IMR-90 (cell line): Measurements from ENCODE around the gene CEP78. TPM values are rescaled to one million over a fixed set of nuclear protein-coding genes. Genes with fewer than 3 reads are reported as not detected.

Source experiments
- ATAC-seq: fragments of 200-7000 bp; cut with Tn5 transposase; 2 replicates; pipeline ENCODE4 v1.9.1; 2020; ENCODE audit warnings: low read depth, mild to moderate bottlenecking, moderate library complexity
- BruUV-seq: library from RNA; stranded (reverse); fragments of 400-500 nt; replicated peaks from 2 replicates; lab custom pipeline; 2021; lab: Mats Ljungman, UMichigan
- CTCF ChIA-PET: fragments of 300-600 bp; formaldehyde crosslinking; extraction: SDS; loops from one replicate; lab custom pipeline; 2021; ENCODE audit warnings: antibody characterized with exemption; lab: Yijun Ruan, JAX
- POLR2A ChIA-PET: fragments of 300-600 bp; sonication (Branson Sonifier 250); formaldehyde crosslinking; loops from one replicate; lab custom pipeline; 2022; ENCODE audit warnings: antibody characterized with exemption; ENCODE audit not compliant: unreplicated experiment; lab: Charles Lee
- DNase-seq: peaks from one replicate; pipeline ENCODE4 v3.0.0; 2013
- H2AFZ ChIP-seq: replicated peaks from 2 replicates; pipeline ENCODE3; 2013; ENCODE audit warnings: low read length, mild to moderate bottlenecking; ENCODE audit not compliant: poor library complexity
- H2AK5ac ChIP-seq: 2 replicates; pipeline ENCODE4 v1.6.1; 2013; ENCODE audit warnings: low read depth, low read length, inconsistent platforms
- H2AK9ac ChIP-seq: replicated peaks from 2 replicates; pipeline ENCODE3; 2013; ENCODE audit warnings: mild to moderate bottlenecking, low read depth, low read length, moderate library complexity; ENCODE audit not compliant: poor library complexity
- H2BK120ac ChIP-seq: 2 replicates; pipeline ENCODE4 v1.6.1; 2013; ENCODE audit warnings: low read depth, low read length, inconsistent platforms
- H2BK15ac ChIP-seq: 3 replicates; pipeline ENCODE4 v1.6.1; 2013; ENCODE audit warnings: low read depth, low read length, inconsistent platforms
- H2BK20ac ChIP-seq: 2 replicates; pipeline ENCODE4 v1.6.1; 2013; ENCODE audit warnings: low read depth, mild to moderate bottlenecking, inconsistent platforms, low read length, moderate library complexity
- H2BK5ac ChIP-seq: 2 replicates; pipeline ENCODE4 v1.6.1; 2013; ENCODE audit warnings: mild to moderate bottlenecking, low read depth, low read length, inconsistent platforms; ENCODE audit not compliant: poor library complexity, severe bottlenecking
- H3K14ac ChIP-seq: replicated peaks from 2 replicates; pipeline ENCODE4 v1.6.1; 2013; ENCODE audit warnings: low read depth, low read length, inconsistent platforms
- H3K18ac ChIP-seq: 2 replicates; pipeline ENCODE4 v1.6.1; 2013; ENCODE audit warnings: low read depth, low read length, control low read depth
- H3K23ac ChIP-seq: 2 replicates; pipeline ENCODE4 v1.6.1; 2013; ENCODE audit warnings: low read depth, low read length, inconsistent platforms
- H3K27ac ChIP-seq: 2 replicates; pipeline ENCODE4 v1.5.1; 2013; ENCODE audit warnings: mild to moderate bottlenecking, control low read depth, low read length; ENCODE audit not compliant: insufficient read depth
- H3K27me3 ChIP-seq: 2 replicates; pipeline ENCODE4 v1.6.1; 2013; ENCODE audit warnings: low read length; ENCODE audit not compliant: control insufficient read depth, insufficient read depth
- H3K36me3 ChIP-seq: 2 replicates; pipeline ENCODE4 v1.6.1; 2013; ENCODE audit warnings: low read length, mixed read lengths; ENCODE audit not compliant: control insufficient read depth, insufficient read depth
- H3K4ac ChIP-seq: 2 replicates; pipeline ENCODE4 v1.6.1; 2013; ENCODE audit warnings: low read depth, low read length, inconsistent platforms
- H3K4me1 ChIP-seq: 2 replicates; pipeline ENCODE4 v1.6.1; 2013; ENCODE audit warnings: low read length, mixed read lengths; ENCODE audit not compliant: control insufficient read depth, insufficient read depth
- H3K4me2 ChIP-seq: 2 replicates; pipeline ENCODE4 v1.6.1; 2013; ENCODE audit warnings: low read depth, mild to moderate bottlenecking, control low read depth, low read length, moderate library complexity
- H3K4me3 ChIP-seq: 2 replicates; pipeline ENCODE4 v1.5.1; 2013; ENCODE audit warnings: low read depth, mild to moderate bottlenecking, control low read depth, low read length, moderate library complexity; ENCODE audit not compliant: insufficient read depth
- H3K56ac ChIP-seq: 2 replicates; pipeline ENCODE4 v1.6.1; 2013; ENCODE audit warnings: low read length, inconsistent platforms; ENCODE audit not compliant: insufficient read depth; ENCODE audit errors: extremely low read depth
- H3K79me1 ChIP-seq, 2 experiments: 2 replicates each; pipeline ENCODE4 v1.6.1; 2013; ENCODE audit warnings: low read length in 2 of 2, inconsistent platforms in 1 of 2, low read depth in 1 of 2
- H3K9ac ChIP-seq: 2 replicates; pipeline ENCODE4 v1.6.1; 2013; ENCODE audit warnings: low read depth, low read length, control low read depth
- H3K9me1 ChIP-seq: 2 replicates; pipeline ENCODE4 v1.6.1; 2013; ENCODE audit warnings: low read length, inconsistent platforms; ENCODE audit not compliant: insufficient read depth
- H3K9me3 ChIP-seq: 2 replicates; pipeline ENCODE4 v1.6.1; 2013; ENCODE audit warnings: low read length; ENCODE audit not compliant: control insufficient read depth, insufficient read depth
- H4K20me1 ChIP-seq: 2 replicates; pipeline ENCODE4 v1.6.1; 2013; ENCODE audit warnings: low read length, inconsistent platforms; ENCODE audit not compliant: insufficient read depth
- H4K5ac ChIP-seq: 2 replicates; pipeline ENCODE4 v1.6.1; 2013; ENCODE audit warnings: mild to moderate bottlenecking, low read depth, low read length, control low read depth
- H4K8ac ChIP-seq, 2 experiments: 2 replicates each; pipeline ENCODE4 v1.6.1; 2013; ENCODE audit warnings: low read depth in 2 of 2, low read length in 2 of 2, control low read depth in 1 of 2, inconsistent platforms in 1 of 2
- H4K91ac ChIP-seq: 2 replicates; pipeline ENCODE4 v1.6.1; 2013; ENCODE audit warnings: low read depth, low read length, inconsistent platforms; ENCODE audit not compliant: insufficient read depth
- BHLHE40 ChIP-seq: fragments of 150-350 bp; IDR thresholded peaks from 2 replicates; pipeline ENCODE4 v1.6.1; 2016; ENCODE audit warnings: mild to moderate bottlenecking, low read depth, low read length
- CEBPB ChIP-seq: IDR thresholded peaks from 2 replicates; pipeline ENCODE4 v1.6.1; 2012; ENCODE audit warnings: low read depth, low read length, improper control_type of control experiment
- CHD1 ChIP-seq: IDR thresholded peaks from 2 replicates; pipeline ENCODE4 v1.6.1; 2012; ENCODE audit warnings: low read depth, low read length, improper control_type of control experiment
- MAFK ChIP-seq: IDR thresholded peaks from 2 replicates; pipeline ENCODE4 v1.6.1; 2012; ENCODE audit warnings: low read depth, low read length, improper control_type of control experiment
- MAZ ChIP-seq: IDR thresholded peaks from 2 replicates; pipeline ENCODE4 v1.6.1; 2012; ENCODE audit warnings: low read depth, mild to moderate bottlenecking, low read length, improper control_type of control experiment, moderate library complexity, borderline replicate concordance
- MXI1 ChIP-seq: IDR thresholded peaks from 2 replicates; pipeline ENCODE4 v1.6.1; 2012; ENCODE audit warnings: low read depth, mild to moderate bottlenecking, low read length, moderate library complexity, borderline replicate concordance
- NFE2L2 ChIP-seq: fragments of 150-350 bp; IDR thresholded peaks from 2 replicates; pipeline ENCODE4 v1.6.1; 2016; ENCODE audit warnings: low read depth, mild to moderate bottlenecking, low read length
- POLR2A ChIP-seq: IDR thresholded peaks from 2 replicates; pipeline ENCODE4 v1.6.1; 2012; ENCODE audit warnings: mild to moderate bottlenecking, low read depth, low read length
- RAD21 ChIP-seq: IDR thresholded peaks from 2 replicates; pipeline ENCODE4 v1.6.1; 2012; ENCODE audit warnings: low read length, improper control_type of control experiment
- RCOR1 ChIP-seq: IDR thresholded peaks from 2 replicates; pipeline ENCODE4 v1.6.1; 2012; ENCODE audit warnings: mild to moderate bottlenecking, low read length, improper control_type of control experiment; ENCODE audit not compliant: insufficient replicate concordance
- RFX5 ChIP-seq: IDR thresholded peaks from 2 replicates; pipeline ENCODE4 v1.8.0; 2012; ENCODE audit warnings: low read depth, mild to moderate bottlenecking, low read length, moderate library complexity
- WGBS, 2 experiments: methylation state at CpG; one replicate each; pipeline versions ENCODE4 v1.1.5 to v1.1.7; 2013; ENCODE audit warnings: missing lambda C conversion rate in 2 of 2; ENCODE audit not compliant: insufficient read length in 1 of 2; ENCODE audit errors: extremely low coverage in 2 of 2; 5-methylcytosine and 5-hydroxymethylcytosine counted together
- dilution Hi-C: fragments of 300-500 bp; cut with HindIII; formaldehyde crosslinking; loops from one replicate; pipeline ENCODE4 v1.14.3; 2018; ENCODE audit warnings: low sequenced_read_pairs; ENCODE audit not compliant: unreplicated experiment
- in situ Hi-C: fragments of 300-500 bp; cut with MboI; formaldehyde crosslinking; loops from 3 replicates; pipeline ENCODE4 v1.14.3; 2019; ENCODE audit warnings: low sequenced_read_pairs, inconsistent platforms, mixed read lengths
- intact Hi-C: fragments of 100-400 bp; cut with micrococcal nuclease; formaldehyde crosslinking; loops from 2 replicates; pipeline ENCODE4 v1.10.0; 2022
- polyA plus RNA-seq, 3 experiments: library from polyadenylated mRNA; depleted of rRNA; stranded (reverse); fragments of >200 nt; gene quantifications; 2 replicates each; pipeline ENCODE4 v1.2.3, GENCODE V29; 2012; ENCODE audit warnings: low replicate concordance in 1 of 3
- total RNA-seq: library from RNA; depleted of rRNA; stranded (reverse); fragments of >200 nt; gene quantifications from 2 replicates; pipeline ENCODE4 v1.2.3, GENCODE V29; 2012
- TF ChIP-seq, protein P1 (sequence below): conservative IDR thresholded peaks from 2 replicates; pipeline ENCODE4 v1.5.1; 2012; ENCODE audit warnings: mild to moderate bottlenecking, low read depth, low read length, improper control_type of control experiment
- TF ChIP-seq, protein P2 (sequence below): fragments of 150-350 bp; IDR thresholded peaks from 2 replicates; pipeline ENCODE4 v1.6.1; 2016; ENCODE audit warnings: low read depth, mild to moderate bottlenecking, low read length, moderate library complexity, borderline replicate concordance
- TF ChIP-seq, protein P3 (sequence below): fragments of 150-350 bp; IDR thresholded peaks from 2 replicates; pipeline ENCODE4 v1.6.1; 2017; ENCODE audit warnings: mild to moderate bottlenecking, antibody characterized with exemption, low read length, low read depth

CEP78 gene
- total and polyA plus RNA-seq, 2 of the 4 experiments (the other 2 are of a cell fraction): 9.2 to 18.3 TPM

- intact Hi-C loops: no loop called here
- CTCF ChIA-PET: no interaction called here
- TF ChIP-seq, protein P1, sequence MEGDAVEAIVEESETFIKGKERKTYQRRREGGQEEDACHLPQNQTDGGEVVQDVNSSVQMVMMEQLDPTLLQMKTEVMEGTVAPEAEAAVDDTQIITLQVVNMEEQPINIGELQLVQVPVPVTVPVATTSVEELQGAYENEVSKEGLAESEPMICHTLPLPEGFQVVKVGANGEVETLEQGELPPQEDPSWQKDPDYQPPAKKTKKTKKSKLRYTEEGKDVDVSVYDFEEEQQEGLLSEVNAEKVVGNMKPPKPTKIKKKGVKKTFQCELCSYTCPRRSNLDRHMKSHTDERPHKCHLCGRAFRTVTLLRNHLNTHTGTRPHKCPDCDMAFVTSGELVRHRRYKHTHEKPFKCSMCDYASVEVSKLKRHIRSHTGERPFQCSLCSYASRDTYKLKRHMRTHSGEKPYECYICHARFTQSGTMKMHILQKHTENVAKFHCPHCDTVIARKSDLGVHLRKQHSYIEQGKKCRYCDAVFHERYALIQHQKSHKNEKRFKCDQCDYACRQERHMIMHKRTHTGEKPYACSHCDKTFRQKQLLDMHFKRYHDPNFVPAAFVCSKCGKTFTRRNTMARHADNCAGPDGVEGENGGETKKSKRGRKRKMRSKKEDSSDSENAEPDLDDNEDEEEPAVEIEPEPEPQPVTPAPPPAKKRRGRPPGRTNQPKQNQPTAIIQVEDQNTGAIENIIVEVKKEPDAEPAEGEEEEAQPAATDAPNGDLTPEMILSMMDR: no peak
- TF ChIP-seq BHLHE40: no peak
- TF ChIP-seq RFX5: no peak
- TF ChIP-seq, protein P2, sequence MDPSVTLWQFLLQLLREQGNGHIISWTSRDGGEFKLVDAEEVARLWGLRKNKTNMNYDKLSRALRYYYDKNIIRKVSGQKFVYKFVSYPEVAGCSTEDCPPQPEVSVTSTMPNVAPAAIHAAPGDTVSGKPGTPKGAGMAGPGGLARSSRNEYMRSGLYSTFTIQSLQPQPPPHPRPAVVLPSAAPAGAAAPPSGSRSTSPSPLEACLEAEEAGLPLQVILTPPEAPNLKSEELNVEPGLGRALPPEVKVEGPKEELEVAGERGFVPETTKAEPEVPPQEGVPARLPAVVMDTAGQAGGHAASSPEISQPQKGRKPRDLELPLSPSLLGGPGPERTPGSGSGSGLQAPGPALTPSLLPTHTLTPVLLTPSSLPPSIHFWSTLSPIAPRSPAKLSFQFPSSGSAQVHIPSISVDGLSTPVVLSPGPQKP: no peak
- TF ChIP-seq CEBPB: no peak
- no peak for TF ChIP-seq POLR2A
- no peak for TF ChIP-seq MAZ
- no peak for TF ChIP-seq CHD1
- no peak for TF ChIP-seq MXI1
- no peak for TF ChIP-seq RAD21
- no peak for TF ChIP-seq NFE2L2
- TF ChIP-seq, protein P3, sequence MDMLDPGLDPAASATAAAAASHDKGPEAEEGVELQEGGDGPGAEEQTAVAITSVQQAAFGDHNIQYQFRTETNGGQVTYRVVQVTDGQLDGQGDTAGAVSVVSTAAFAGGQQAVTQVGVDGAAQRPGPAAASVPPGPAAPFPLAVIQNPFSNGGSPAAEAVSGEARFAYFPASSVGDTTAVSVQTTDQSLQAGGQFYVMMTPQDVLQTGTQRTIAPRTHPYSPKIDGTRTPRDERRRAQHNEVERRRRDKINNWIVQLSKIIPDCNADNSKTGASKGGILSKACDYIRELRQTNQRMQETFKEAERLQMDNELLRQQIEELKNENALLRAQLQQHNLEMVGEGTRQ: no peak
- TF ChIP-seq MAFK: no peak
- TF ChIP-seq RCOR1: no peak
Observed at GRCh38 chr9:78294290-78295176, 58.7 kb downstream of the CEP78 start.

More at GRCh38 chr9:78294290-78295176, 58.7 kb downstream of the CEP78 start:
- Histone ChIP-seq H3K4me2 (no peak overlapping the region), H3K27me3 (no peaks in the 10 kb centered on the region), H2BK15ac (no peak overlapping the region), H3K27ac (no peak overlapping the region), H2AFZ (peak overlapping the region; percentile 49), H3K9me1 (no peaks in the 10 kb centered on the region), H3K79me1 (peaks cover 4 to 20% of the 10 kb centered on the region in 2 experiments; a peak in 2 of 4 replicates), H3K4ac (no peak overlapping the region), H2BK5ac (no peak overlapping the region), H4K91ac (no peak overlapping the region), H2AK9ac (no peak overlapping the region), H4K5ac (no peak overlapping the region), H3K4me1 (peaks cover 3% of the 10 kb centered on the region; the same call in 1 of the 2 replicates), H2BK120ac (no peak overlapping the region), H2BK20ac (no peak overlapping the region), H3K18ac (no peak overlapping the region), H4K20me1 (peaks cover 16% of the 10 kb centered on the region; the same call in 1 of the 2 replicates), H4K8ac (no peak overlapping the region), H3K23ac (no peak overlapping the region), H2AK5ac (no peak overlapping the region), H3K9ac (no peak overlapping the region), H3K56ac (no peak overlapping the region), H3K36me3 (no peaks in the 10 kb centered on the region), H3K4me3 (no peak overlapping the region), H3K14ac (no peak overlapping the region), H3K9me3 (no peaks in the 10 kb centered on the region)
- BruUV-seq: no TSS peak
- in situ Hi-C loops: no loop called here
- ATAC-seq: no peak
- dilution Hi-C loops: no loop called here
- DNase-seq: no peak
- no CpG with 5 or more reads among the region's 5 CpGs for WGBS, 2 experiments
- POLR2A ChIA-PET: interaction anchor here (0.7 kb wide), 1 partner anchor 10 kb away, joined by 4 read pairs; no protein-coding TSS in a partner anchor
